HG03460 (cell line): ENCODE data around the gene AIG1.
A peak's percentile ranks its signal among the peaks of the same experiment; 100 is the strongest.
"Not testable (repeated sequence)": the region's sequence is repeated elsewhere in the genome, so short reads cannot be mapped to it uniquely, and the experiment has no call there.

Experiments used
- ATAC-seq: cut with Tn5 transposase; IDR thresholded peaks from one replicate; pipeline ENCODE4 v1.9.1; 2021; ENCODE audit not compliant: unreplicated experiment

The AIG1 gene

DNA sequence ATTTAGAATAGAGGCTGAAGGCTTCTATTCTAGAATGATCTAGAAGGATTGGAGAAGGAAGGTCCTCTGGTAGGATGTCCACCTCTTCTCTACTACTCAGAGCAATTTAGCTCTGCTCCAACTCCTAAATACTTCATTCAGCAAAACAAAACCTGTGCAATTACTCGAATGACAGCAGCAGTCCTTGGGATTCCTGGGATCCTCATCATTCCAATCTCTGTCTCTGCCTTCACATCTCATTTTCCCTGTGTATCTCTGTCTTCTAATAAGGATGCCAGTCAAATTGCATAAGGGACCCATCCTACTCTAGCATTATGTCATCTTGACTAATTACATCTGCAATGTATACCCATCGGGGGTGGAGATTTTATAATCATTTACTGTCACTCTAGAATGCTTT lies 5.5 kb upstream of the AIG1 start:
- ATAC-seq, result no peak

DNA sequence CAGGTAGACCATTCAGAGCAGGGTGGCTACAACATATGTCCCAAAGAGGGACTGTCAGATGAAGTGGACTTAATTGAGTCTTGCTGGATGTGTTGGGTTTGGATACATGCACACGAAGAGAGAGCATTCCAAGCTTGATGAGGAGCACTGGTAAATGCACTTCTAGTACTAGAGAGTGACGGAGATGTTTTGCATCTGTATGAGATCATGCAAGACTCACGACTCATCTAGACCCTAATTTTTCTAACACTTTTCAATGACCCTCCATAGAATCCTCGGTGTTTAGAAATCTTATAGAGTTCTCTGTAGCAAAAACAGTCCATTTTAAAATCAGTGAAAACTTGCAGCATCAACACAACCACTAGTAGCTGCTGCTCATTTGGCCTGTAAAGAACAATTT lies 4.8 kb upstream of the AIG1 start:
- no peak for ATAC-seq

DNA sequence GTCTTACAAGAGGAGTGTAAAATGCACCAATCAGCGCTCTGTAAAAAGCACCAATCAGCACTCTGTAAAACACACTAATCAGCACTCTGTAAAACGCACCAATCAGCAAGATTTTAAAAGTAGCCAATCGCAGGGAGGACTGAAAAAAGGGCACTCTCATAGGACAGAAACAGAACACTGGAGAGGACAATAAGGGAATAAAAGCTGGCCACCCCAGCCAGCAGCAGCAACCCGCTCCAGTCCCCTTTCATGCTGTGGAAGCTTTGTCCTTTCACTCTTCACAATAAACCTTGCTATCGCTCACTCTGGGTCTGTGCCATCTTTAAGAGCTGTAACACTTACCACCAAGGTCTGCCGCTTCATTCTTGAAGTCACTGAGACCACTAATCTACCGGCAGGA lies 1.7 kb upstream of the AIG1 start:
- ATAC-seq, result no peak

DNA sequence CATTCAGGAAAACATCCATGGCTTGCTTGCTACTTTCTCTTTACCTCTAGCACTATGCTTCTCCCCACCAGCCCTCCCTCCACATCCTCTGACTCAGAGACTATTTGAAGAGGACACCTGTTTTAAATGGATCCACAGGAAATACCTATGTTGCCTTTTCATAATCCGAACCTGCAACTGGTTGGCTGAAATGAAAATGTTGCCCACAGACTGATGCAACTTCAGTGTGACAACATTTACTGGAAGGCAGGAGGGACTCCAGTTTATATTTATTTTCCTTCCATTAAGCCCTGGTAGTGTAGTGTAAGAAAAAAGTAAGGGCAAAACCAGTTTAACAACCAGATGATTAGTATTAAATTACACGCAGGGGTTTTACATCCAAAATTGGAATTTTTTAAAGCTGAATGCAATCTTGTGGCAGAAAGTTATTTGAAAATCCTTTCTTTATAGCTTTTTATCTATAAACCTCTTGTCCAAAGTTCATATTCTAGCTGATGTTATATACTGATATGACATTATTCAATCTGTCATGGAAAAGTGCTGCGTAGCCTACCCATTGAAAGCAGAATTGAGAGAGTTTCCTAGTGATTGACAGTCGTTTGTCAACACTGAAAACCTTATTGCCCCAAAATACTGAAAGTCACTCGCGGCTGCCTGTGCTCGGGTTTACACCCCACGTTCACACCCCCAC lies 881 bp upstream of the AIG1 start:
- no peak for ATAC-seq

DNA sequence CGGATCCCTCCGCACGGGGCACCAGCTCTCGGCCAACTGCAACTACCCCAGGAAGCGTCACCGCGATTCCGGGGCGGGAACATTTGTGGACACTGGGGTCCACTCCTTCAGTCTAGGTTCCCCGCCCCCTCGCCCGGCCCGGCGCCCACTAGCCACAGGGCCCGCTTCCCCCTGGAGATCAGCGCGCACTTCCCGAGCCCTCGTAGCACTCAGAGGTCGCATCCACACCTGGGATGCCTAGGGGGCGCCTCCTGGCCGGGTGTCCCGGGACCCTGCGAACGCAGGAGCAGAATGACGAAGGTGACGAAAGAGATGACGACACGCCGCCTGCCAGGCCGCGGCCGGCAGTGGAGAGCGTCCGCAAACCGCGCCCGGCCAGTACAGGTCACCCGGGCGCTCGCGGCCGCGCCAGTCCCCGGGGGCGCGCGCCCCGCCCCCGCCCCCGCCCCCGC lies 309 bp upstream of the AIG1 start:
- ATAC-seq, result peak; percentile 63

DNA sequence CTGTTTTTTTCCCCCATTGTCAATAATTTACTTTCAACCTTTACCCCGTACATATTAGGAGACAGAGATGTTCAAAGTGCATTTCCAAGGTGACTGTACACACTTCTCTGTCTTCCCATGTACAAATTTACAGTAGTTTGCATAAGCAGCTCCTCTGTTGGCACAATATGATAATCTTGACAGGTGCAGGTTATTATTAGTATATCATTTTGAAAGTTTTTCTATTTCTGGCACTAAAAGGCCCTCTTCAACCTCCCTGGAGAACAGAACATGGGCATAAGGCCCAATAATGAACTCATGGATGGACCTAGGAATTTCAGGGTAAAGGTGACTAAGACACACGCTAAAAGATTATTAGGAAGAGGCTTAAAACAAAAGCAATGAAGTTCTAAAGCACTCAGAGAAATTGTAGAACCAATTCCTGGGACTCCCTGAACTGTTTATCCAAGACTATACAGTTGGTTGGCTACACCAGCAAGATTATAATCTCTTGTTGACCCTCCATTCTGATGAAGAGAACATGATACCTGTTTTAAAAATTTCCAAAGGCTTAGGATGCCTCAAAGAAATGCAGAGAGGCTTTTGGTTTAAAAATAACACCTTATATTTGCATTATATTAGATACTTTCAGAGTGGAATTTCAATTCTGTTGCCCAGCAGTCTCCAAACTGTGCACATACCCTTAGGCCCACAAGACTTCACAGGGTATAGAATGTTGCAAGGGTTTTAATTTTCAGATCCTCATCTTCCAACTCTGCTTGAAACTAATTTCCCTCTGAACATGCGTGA lies 1.1 kb downstream of the AIG1 start:
- no peak for ATAC-seq

DNA sequence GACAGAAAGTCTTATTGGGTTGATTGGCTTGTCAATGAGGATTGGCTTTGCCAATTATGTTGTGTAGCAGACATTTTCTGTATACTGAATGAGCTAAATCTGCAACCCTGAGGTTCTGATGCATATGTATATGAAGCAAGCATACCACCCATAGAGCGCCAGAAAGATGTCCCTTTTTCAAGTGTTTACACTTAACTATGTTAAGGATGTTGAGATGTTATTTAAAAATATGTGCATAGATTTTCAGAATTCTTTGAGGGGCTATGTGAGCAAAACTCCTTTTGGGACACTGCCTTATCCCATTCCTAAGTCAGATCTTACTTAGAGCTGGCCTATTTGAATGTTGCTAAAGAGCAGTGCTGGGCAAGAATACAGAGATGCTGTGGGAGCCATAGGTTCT lies 1.9 kb downstream of the AIG1 start:
- no peak for ATAC-seq

DNA sequence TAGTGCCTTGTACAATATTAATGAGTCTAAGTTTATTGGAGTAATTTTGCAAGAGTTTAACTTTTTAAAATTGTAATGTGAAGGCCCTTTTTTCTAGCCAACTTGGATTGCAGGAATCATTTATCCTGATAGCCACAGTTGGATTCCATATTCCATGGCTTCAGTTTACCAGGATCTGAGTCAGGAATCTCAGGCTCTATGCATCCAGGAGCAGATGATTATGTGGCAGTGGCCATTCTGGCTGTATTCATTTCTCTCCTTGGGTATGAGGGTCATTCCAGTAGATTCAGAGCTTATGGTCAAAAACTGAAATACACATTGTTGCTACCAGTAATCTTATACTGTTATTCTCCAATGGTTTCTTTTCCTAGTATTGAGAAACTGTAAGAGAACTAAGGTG lies 2.9 kb downstream of the AIG1 start:
- ATAC-seq, result no peak

DNA sequence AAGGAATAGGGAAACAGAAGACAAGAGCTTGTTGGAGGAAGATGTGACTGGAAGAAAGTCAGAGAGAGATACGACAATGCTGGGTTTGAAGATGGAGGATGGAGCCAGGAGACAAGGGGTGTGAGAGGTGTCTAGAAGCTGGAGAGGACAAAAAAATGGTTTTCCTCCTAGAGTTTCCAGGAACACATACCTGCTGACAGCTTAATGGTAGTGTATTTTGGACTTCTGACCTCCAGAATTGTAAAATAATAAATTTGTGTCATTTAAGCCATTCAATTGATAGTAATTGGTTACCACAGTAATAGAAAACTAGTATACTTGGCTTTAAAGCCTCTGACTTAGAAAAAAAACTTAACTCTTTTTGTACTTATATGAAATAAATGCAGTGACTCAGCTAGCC lies 3.6 kb downstream of the AIG1 start:
- ATAC-seq, result no peak

DNA sequence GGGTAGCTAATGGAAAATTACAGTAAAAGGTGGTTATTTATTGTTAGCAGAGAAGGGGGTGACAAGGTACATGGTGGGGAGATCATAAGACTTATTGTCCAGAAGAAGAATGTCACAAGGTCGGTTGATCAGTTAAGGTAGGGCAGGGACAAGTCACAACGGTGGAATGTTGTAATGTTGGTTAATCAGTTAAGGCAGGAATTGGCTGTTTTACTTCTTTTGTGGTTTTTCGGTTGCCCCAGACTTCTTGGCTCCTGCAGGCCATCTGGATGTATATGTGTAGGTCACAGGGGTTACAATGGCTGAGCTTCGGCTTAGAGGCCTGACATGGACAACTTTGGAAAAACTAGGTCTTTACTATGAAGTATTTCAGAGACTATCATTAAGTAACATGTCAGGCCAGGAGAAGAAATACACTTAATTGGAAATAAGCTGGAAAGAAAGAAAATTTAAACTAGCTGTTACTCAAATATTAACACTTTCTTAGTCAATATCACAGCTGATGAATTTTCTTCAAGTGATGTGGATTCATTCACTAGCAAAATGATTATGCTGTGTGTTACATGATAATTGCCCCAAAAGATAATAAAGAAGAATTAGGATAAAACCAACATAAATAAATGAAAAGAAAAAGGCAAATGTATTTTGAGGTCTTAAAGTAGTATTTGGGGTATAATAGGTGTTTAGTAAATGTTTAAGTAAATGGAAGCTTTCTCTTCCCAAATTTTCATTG lies 4.4 kb downstream of the AIG1 start:
- no peak for ATAC-seq

DNA sequence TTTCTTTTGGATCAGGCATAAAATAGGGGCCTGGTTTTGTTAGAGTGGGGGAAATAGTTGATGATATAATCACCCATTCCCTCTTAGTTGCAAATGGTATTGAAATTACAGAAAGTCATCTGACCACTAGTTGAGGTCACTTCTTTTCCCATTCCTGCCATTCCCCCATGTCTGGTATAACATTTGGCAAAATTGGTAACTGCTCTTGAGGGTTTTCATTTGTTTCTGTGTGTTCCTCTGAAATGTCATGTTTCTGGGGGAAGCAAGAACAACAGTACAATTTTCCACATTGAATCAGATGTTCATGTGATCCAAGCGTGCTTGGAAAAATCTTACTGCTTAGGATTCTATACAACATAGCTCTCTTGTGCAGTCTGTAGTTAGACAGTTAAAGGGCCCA lies 7.3 kb downstream of the AIG1 start:
- ATAC-seq, result no peak

DNA sequence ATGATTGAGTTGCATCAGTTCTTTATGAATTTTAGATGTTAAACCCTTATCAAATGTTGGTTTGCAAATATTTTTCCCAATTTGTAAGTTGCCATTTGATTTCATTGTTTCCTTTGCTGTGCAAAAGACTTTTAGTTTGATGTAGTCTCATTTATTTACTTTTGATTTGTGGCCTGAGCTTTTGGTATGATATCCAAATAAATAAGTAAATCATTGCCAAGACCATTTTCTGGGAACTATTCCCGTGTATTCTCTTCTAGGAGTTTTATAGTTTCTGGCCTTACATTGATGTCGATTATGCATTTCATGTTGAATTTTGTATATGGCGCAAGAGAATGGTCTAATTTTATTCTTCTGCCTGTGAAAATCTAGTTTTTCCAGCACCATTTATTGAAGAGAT lies 13.4 kb downstream of the AIG1 start:
- ATAC-seq, result no peak

DNA sequence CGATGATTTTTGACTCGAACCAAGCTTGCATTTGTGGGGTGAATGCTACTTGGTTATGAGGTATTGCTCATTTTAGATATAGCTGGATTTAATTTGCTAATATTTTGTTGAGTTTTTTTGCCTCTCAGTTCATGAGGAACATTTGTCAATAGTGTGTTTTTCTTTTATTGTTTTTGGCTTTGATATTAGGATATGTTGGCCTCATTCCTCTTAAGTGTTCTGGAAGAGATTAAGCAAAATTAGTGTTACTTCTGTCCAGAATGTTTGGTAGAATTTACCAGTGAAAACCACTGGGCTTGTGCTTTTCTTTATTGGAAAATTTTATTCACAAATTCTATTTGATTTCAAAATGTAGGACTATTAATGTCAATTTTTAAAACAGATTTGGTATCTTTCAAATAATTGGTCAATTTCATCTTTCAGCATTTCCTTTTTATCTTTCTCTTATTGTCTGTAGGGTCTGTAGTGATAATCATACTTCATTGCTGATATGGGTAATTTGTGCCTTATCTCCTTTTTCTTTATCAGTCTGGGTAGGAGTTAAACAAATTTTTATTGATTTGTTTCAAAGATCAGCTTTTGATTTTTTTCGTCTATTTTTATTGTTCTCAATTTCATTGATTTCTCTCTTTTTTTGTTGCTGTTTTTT lies 14.1 kb downstream of the AIG1 start:
- no peak for ATAC-seq

DNA sequence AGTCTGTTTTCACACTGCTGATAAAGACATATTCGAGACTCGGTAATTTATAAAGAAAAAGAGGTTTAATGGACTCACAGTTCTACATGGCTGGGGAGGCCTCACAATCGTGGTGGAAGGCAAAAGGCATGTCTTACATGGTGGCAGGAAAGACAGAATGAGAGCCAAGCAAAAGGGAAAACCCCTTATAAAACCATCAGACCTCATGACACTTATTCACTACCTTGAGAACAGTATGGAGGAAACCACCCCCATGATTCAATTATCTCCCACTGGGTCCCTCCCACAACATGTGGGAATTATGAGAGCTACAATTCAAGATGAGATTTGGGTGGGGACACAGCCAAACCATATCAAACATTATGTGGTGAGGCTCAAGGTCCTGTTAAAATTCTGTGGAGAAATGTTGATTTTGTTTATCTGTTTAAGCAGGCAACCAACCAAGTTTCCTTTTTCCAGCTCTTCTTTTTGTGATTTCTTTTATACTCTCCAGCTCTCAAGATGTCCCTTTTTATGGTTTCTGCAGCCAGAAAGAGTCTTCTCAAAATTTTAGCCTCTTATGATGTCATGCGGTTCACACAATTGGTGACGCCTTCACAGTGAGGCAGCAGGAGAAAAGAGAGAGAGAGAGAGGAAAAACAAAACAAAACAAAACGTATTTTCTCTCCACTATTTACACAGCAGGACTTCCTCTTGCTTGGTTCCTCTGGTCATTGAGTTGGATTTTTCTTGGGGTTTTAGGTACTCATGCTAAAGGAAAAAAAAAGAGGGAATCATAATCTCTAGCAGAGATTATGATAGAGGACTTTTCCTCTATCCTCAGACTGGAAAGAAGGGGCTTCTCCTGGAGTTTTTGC lies 18.0 kb downstream of the AIG1 start:
- no peak for ATAC-seq

DNA sequence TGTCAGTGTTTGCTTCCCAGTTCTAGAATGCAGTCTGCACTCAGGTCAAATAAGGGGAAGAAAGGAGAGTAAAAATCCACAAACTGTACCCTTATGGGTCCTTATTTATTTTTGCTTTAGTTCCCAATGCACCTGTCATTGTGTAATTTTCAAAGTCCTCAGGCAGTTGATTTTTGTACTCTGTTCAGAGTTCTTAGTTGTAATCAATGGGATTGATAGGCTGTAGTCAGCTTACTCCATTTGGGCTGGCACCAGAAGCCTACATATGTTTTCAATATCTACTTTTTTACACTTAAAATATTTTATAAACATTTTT lies 18.6 kb downstream of the AIG1 start:
- no peak for ATAC-seq

DNA sequence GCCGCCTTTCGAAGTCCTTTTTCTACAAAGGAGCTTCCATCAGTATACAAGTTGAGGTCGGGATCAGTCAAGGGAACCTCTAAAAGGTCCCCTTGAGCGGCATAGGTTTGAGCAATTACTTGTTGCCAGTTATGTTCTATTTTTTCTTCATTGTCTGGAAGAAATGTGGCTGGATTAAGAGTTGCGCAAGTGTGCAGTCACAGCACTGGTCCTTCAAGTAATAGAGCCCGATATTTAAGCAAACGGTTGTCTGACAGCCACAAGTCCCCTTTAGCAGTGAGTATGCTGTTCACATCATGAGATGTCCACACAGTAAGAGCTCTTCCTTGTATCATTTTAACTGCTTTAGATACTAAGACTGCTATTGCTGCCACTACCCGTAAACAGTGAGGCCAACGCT lies 21.6 kb downstream of the AIG1 start:
- not testable (repeated sequence) for ATAC-seq

DNA sequence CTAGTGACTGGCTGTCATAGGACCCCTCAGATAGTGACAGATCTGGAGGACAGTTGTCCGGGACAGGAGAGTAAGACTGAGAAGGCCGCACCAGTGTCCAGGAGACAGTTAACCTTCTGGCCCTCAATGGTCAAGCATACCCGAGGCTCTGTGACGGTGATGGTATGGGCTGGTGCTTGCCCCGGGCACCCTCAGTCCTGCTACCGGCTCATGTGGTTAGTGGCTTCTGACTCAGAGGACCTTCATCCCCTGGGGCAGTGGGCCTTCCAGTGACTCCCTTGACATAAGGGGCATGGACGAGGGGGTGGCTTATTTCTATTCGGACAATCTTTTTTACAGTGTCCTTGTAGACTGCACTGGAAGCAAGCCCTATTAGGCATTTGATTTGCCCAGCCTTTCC lies 23.3 kb downstream of the AIG1 start:
- ATAC-seq, result not testable (repeated sequence)

DNA sequence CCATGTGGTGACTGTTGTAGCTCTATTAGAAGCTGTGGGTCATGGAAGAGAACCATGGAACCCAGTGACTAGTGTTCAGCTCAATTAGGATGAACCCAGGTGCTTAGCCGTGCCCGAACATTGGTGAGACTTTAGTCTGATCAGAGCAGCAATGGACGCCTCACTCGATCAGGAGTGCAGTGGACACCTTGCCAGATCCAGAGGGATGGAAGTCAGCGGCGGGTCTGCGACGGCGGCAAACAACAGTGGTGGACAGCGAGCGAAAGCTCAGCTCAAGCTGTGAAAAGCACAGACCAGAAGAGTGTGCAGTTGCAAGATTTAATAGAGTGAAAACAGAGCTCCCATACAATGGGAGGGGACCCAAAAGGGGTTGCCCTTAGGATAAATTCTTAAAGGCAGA lies 26.6 kb downstream of the AIG1 start:
- not testable (repeated sequence) for ATAC-seq

DNA sequence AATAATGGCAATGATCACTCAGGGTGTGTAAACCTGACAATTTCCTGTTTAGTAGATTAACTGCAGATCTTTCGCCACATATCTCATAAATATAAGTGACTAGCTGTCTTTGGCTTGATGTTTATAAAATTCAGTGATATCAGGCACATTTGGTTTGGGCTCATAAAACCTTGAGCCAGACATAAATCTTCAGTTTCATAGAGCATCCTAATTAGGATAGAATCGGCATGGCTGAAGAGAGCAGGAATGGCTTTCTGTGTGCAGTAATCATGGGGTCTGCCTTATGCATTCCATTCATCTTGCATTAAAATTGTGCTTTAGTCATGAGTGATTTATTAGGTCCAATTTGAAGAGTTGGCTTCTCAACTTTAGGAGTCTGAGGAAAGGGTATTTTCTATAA lies 27.2 kb downstream of the AIG1 start:
- no peak for ATAC-seq

DNA sequence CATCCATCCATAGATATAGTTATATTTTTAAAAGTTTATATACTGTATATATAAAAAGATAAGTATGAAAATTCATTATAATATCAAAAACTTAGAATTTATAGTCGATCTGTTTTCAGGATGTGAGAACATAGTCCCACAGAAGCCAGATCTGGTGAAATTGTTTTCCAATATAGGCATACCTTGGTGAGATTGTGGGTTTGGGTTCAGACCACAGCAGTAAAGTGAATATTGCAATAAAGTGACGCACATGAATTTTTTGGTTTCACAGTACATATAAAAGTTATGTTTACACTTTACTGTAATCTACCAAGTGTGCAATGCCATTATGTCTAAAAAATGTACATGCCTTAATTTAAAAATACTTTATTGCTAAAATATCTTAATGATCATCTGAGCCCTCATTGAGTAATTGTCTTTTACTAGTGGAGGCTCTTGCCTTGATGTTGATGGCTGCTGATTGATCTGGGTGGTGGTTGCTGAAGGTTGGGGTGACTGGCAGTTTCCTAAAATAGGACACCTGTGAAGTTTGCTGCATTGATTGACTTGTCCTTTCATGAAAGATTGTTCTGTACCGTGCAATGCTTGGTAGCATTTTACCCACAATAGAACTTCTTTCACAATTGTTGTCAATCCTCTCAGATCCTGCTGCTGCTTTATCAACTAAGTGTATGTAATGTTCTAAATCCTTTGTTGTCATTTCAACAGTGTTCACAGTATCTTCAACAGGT lies 29.8 kb downstream of the AIG1 start:
- ATAC-seq, result no peak
